T-helper 9 cell (primary cell): ENCODE measurements around the gene MRC2.

ENCODE experiments used
- DNase-seq: peaks from one replicate; pipeline ENCODE4 v3.0.0-alpha.2; 2020

MRC2 gene

GRCh38 chr17:62705156-62705777 lies 77.8 kb downstream of the MRC2 start:
- DNase-seq = no peak

- no peak for DNase-seq
These were observed 78.5 kb downstream of the MRC2 start for GRCh38 chr17:62705778-62706597.

GRCh38 chr17:62706598-62707424 lies 79.3 kb downstream of the MRC2 start:
- no peak for DNase-seq

GRCh38 chr17:62707425-62707739 lies 79.9 kb downstream of the MRC2 start:
- no peak for DNase-seq

GRCh38 chr17:62708587-62708986 lies 81.1 kb downstream of the MRC2 start:
- no peak for DNase-seq

- no peak for DNase-seq
These were observed 84.7 kb downstream of the MRC2 start for GRCh38 chr17:62712171-62712581.

GRCh38 chr17:62713086-62713881 lies 85.8 kb downstream of the MRC2 start:
- DNase-seq = no peak

- no peak for DNase-seq
These were observed 86.7 kb downstream of the MRC2 start for GRCh38 chr17:62714016-62714777.

- DNase-seq = no peak
These were observed 88.5 kb downstream of the MRC2 start for GRCh38 chr17:62715882-62716390.

- DNase-seq = no peak
These were observed 89.5 kb downstream of the MRC2 start for GRCh38 chr17:62716834-62717588.

GRCh38 chr17:62717589-62717855 lies 90.1 kb downstream of the MRC2 start:
- no peak for DNase-seq

GRCh38 chr17:62717889-62718288 lies 90.4 kb downstream of the MRC2 start:
- no peak for DNase-seq

- DNase-seq = no peak
These were observed 91.0 kb downstream of the MRC2 start for GRCh38 chr17:62718429-62718828.

GRCh38 chr17:62719586-62719985 lies 92.1 kb downstream of the MRC2 start:
- no peak for DNase-seq

- no peak for DNase-seq
These were observed 92.8 kb downstream of the MRC2 start for GRCh38 chr17:62720126-62720850.

- DNase-seq = no peak
These were observed 95.2 kb downstream of the MRC2 start for GRCh38 chr17:62722625-62723024.

GRCh38 chr17:62723842-62724241 lies 96.4 kb downstream of the MRC2 start:
- no peak for DNase-seq

GRCh38 chr17:62724398-62725146 lies 97.1 kb downstream of the MRC2 start:
- peak; percentile 45 for DNase-seq

- DNase-seq = no peak
These were observed 98.3 kb downstream of the MRC2 start for GRCh38 chr17:62725791-62726249.
